ENCODE measurements around the gene AP3D1.
"Not testable (repeated sequence)": the region's sequence is repeated elsewhere in the genome, so short reads cannot be mapped to it uniquely, and the experiment has no call there.

Gene AP3D1

GRCh38 chr19:2110822-2111221, 40.5 kb downstream of the AP3D1 start:
- DNase-seq (ENCODE audit: low spot score): no peak

GRCh38 chr19:2109046-2109864, 42.1 kb downstream of the AP3D1 start:
- DNase-seq (ENCODE audit: low spot score): no peak

- no peak for DNase-seq (ENCODE audit: low spot score)
Measured at GRCh38 chr19:2108251-2109016, 42.9 kb downstream of the AP3D1 start.

GRCh38 chr19:2103045-2103707, 48.2 kb downstream of the AP3D1 start:
- no peak for DNase-seq (ENCODE audit: low spot score)

- no peak for DNase-seq (ENCODE audit: low spot score)
Measured at GRCh38 chr19:2101417-2102335, 49.7 kb downstream of the AP3D1 start.

GRCh38 chr19:2100719-2101061, 50.7 kb downstream of the AP3D1 start:
- no peak for DNase-seq (ENCODE audit: low spot score)

- no peak for DNase-seq (ENCODE audit: low spot score)
Measured at GRCh38 chr19:2099937-2100718, 51.2 kb downstream of the AP3D1 start.

- no peak for DNase-seq (ENCODE audit: low spot score)
Measured at GRCh38 chr19:2099054-2099501, 52.3 kb downstream of the AP3D1 start.

- DNase-seq (ENCODE audit: low spot score): no peak
Measured at GRCh38 chr19:2097886-2098327, 53.5 kb downstream of the AP3D1 start.

GRCh38 chr19:2097203-2097885, 54.0 kb downstream of the AP3D1 start:
- peak; percentile 53 for DNase-seq (ENCODE audit: low spot score)

GRCh38 chr19:2096480-2097202, 54.7 kb downstream of the AP3D1 start, which contains the start of gene IZUMO4:
Gene IZUMO4, plus strand, starts transcription at chr19:2096915. Its CDS starts 31 bp downstream, at chr19:2096946.
- peak; percentile 98 for DNase-seq (ENCODE audit: low spot score)

- DNase-seq (ENCODE audit: low spot score): peak; percentile 36
Measured at GRCh38 chr19:2096034-2096479, 55.3 kb downstream of the AP3D1 start, which contains the start of gene MOB3A. Gene MOB3A, minus strand, starts transcription at chr19:2096326. Its CDS starts 17,766 bp downstream, at chr19:2078560.

- not testable (repeated sequence) for DNase-seq (ENCODE audit: low spot score)
Measured at GRCh38 chr19:2091926-2092525, 59.3 kb downstream of the AP3D1 start.

GRCh38 chr19:2089727-2090053, 61.7 kb downstream of the AP3D1 start:
- no peak for DNase-seq (ENCODE audit: low spot score)

- peak; percentile 29 for DNase-seq (ENCODE audit: low spot score)
Measured at GRCh38 chr19:2089001-2089711, 62.2 kb downstream of the AP3D1 start.

- peak; percentile 67 for DNase-seq (ENCODE audit: low spot score)
Measured at GRCh38 chr19:2087621-2088100, 63.7 kb downstream of the AP3D1 start.

- DNase-seq (ENCODE audit: low spot score): peak; percentile 30
Measured at GRCh38 chr19:2086695-2087620, 64.4 kb downstream of the AP3D1 start.

Data from germinal center (tissue), 1 donor.